GM23338 (cell line): ENCODE measurements around the gene RER1. TPM values are rescaled to one million over a fixed set of nuclear protein-coding genes. Genes with fewer than 3 reads are reported as not detected.

Experiments
- ATAC-seq: fragments of 200-7000 bp; cut with Tn5 transposase; 3 replicates; pipeline ENCODE4 v1.9.1; 2020
- DNase-seq: peaks from one replicate; pipeline ENCODE4 v3.0.0-alpha.2; 2015; ENCODE audit warnings: low spot score
- H2AFZ ChIP-seq: fragments of 200-600 bp; sonication (generic); 2 replicates; pipeline ENCODE4 v1.8.0; 2016; ENCODE audit warnings: antibody characterized with exemption, mild to moderate bottlenecking, moderate library complexity
- H3F3A ChIP-seq: fragments of 200-600 bp; sonication (generic); replicated peaks from 2 replicates; pipeline ENCODE4 v1.8.0; 2017; ENCODE audit warnings: antibody characterized with exemption, mixed run types, low read depth
- H3K27ac ChIP-seq: fragments of 200-600 bp; sonication (generic); 2 replicates; pipeline ENCODE4 v1.6.1; 2016; ENCODE audit warnings: low read depth
- H3K27me3 ChIP-seq: fragments of 200-600 bp; sonication (generic); 2 replicates; pipeline ENCODE4 v1.8.0; 2016; ENCODE audit warnings: mild to moderate bottlenecking, mixed run types, moderate library complexity; ENCODE audit not compliant: insufficient read depth
- H3K36me3 ChIP-seq: fragments of 200-600 bp; sonication (generic); 2 replicates; pipeline ENCODE4 v1.8.0; 2016; ENCODE audit warnings: mild to moderate bottlenecking; ENCODE audit not compliant: insufficient read depth
- H3K4me1 ChIP-seq: fragments of 200-600 bp; sonication (generic); 2 replicates; pipeline ENCODE4 v1.8.0; 2016; ENCODE audit warnings: mild to moderate bottlenecking, moderate library complexity; ENCODE audit not compliant: insufficient read depth
- H3K4me2 ChIP-seq: fragments of 200-600 bp; sonication (generic); 2 replicates; pipeline ENCODE4 v1.7.1; 2017; ENCODE audit warnings: mixed run types
- H3K4me3 ChIP-seq: fragments of 200-600 bp; sonication (generic); 2 replicates; pipeline ENCODE4 v1.6.1; 2016; ENCODE audit warnings: mixed run types
- H3K79me2 ChIP-seq: fragments of 200-600 bp; sonication (generic); replicated peaks from 2 replicates; pipeline ENCODE4 v1.8.0; 2017; ENCODE audit warnings: mild to moderate bottlenecking; ENCODE audit not compliant: insufficient read depth
- H3K9me2 ChIP-seq: fragments of 200-600 bp; sonication (generic); 2 replicates; pipeline ENCODE4 v1.8.0; 2017; ENCODE audit not compliant: insufficient read depth
- H4K20me1 ChIP-seq: fragments of 200-600 bp; sonication (generic); replicated peaks from 2 replicates; pipeline ENCODE4 v1.8.0; 2017; ENCODE audit warnings: mild to moderate bottlenecking; ENCODE audit not compliant: insufficient read depth
- H3K27ac Mint-ChIP-seq: 2 replicates; pipeline ENCODE4 v1.8.0; 2020; ENCODE audit warnings: inconsistent platforms, mild to moderate bottlenecking, moderate library complexity, mixed read lengths
- H3K27me3 Mint-ChIP-seq: 3 replicates; pipeline ENCODE4 v1.8.0; 2022; ENCODE audit warnings: low read depth, mild to moderate bottlenecking, moderate library complexity, mixed read lengths, inconsistent platforms; ENCODE audit not compliant: insufficient read depth, poor library complexity
- H3K36me3 Mint-ChIP-seq: 3 replicates; pipeline ENCODE4 v1.8.0; 2021; ENCODE audit warnings: low read depth, mild to moderate bottlenecking, inconsistent platforms, moderate library complexity, mixed read lengths
- H3K4me1 Mint-ChIP-seq: 3 replicates; pipeline ENCODE4 v1.8.0; 2020; ENCODE audit warnings: mild to moderate bottlenecking, inconsistent platforms, mixed read lengths
- H3K4me3 Mint-ChIP-seq: 3 replicates; pipeline ENCODE4 v1.8.0; 2021; ENCODE audit warnings: moderate library complexity, mild to moderate bottlenecking, inconsistent platforms, mixed read lengths
- H3K9me3 Mint-ChIP-seq: 3 replicates; pipeline ENCODE4 v1.8.0; 2020; ENCODE audit warnings: moderate library complexity, mild to moderate bottlenecking, inconsistent platforms, mixed read lengths
- JUNB ChIP-seq: IDR thresholded peaks from one replicate; pipeline ENCODE4 v1.6.1; 2016; ENCODE audit warnings: antibody characterized with exemption; ENCODE audit not compliant: unreplicated experiment
- ZNF462 ChIP-seq: fragments of 250-450 bp; sonication (Bioruptor Pico); IDR thresholded peaks from 2 replicates; pipeline ENCODE4 v1.5.0; 2020; ENCODE audit warnings: mild to moderate bottlenecking, moderate library complexity
- polyA plus RNA-seq: library from polyadenylated mRNA; unstranded; fragments of >200 nt; fragmentation: Nextera tagmentation; extraction: Ambion mirVana; gene quantifications from 2 replicates; pipeline ENCODE4 v1.2.1, GENCODE V29; 2016
- total RNA-seq: library from RNA; depleted of rRNA; stranded (reverse); fragments of >200 nt; shearing (Covaris generic); gene quantifications from 2 replicates; pipeline ENCODE4 v1.2.3, GENCODE V29; 2014

The RER1 gene
- total and polyA plus RNA-seq, 2 experiments from 2014 or later, result 58.4 to 99.5 TPM

GRCh38 chr1:2356911-2357845 lies 34.5 kb upstream of the RER1 start (continued):
- TF ChIP-seq ZNF462 (CRISPR knock-in tag), result no peak

- peaks cover 7% of the 10 kb centered on the region for H3K27me3 Mint-ChIP-seq
These were observed 33.6 kb upstream of the RER1 start for GRCh38 chr1:2358072-2358471.

More at GRCh38 chr1:2358072-2358471, 33.6 kb upstream of the RER1 start:
- no peak for ATAC-seq
- Histone ChIP-seq H3K79me2 (no peaks in the 10 kb centered on the region), H3F3A (no peaks in the 10 kb centered on the region), H4K20me1 (no peaks in the 10 kb centered on the region), H3K27me3 (no peaks in the 10 kb centered on the region), H3K4me3 (no peak overlapping the region), H3K9me2 (no peaks in the 10 kb centered on the region), H3K27ac (no peak overlapping the region), H3K4me1 (no peaks in the 10 kb centered on the region), H3K4me2 (no peak overlapping the region), H2AFZ (no peak overlapping the region), H3K36me3 (no peaks in the 10 kb centered on the region)
- TF ChIP-seq JUNB, result no peak
- Mint-ChIP-seq H3K4me1 (no peaks in the 10 kb centered on the region), H3K36me3 (no peaks in the 10 kb centered on the region; the same call in 2 of the 3 replicates), H3K9me3 (peaks cover 3% of the 10 kb centered on the region; the same call in 2 of the 3 replicates), H3K27ac (no peak overlapping the region), H3K4me3 (no peak overlapping the region)
- no peak for DNase-seq
